ENCODE results near the gene PRR23E.

Gene PRR23E

DNA sequence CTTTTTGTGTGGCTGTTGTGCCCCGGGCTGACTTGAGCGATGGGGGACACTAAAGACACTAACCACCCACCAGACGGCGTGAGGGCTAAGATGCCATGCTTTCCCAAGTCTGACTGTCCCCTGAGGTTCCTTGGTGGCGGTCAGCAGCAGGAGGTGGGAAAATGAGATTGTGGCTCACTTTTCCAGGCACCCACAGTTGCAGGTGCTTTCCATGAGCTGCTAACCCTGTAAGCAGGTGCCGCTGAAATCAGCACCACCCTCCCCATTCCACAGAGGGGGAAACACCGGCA, 17.7 kb downstream of the PRR23E start:
- DNase-seq = no peak

DNA sequence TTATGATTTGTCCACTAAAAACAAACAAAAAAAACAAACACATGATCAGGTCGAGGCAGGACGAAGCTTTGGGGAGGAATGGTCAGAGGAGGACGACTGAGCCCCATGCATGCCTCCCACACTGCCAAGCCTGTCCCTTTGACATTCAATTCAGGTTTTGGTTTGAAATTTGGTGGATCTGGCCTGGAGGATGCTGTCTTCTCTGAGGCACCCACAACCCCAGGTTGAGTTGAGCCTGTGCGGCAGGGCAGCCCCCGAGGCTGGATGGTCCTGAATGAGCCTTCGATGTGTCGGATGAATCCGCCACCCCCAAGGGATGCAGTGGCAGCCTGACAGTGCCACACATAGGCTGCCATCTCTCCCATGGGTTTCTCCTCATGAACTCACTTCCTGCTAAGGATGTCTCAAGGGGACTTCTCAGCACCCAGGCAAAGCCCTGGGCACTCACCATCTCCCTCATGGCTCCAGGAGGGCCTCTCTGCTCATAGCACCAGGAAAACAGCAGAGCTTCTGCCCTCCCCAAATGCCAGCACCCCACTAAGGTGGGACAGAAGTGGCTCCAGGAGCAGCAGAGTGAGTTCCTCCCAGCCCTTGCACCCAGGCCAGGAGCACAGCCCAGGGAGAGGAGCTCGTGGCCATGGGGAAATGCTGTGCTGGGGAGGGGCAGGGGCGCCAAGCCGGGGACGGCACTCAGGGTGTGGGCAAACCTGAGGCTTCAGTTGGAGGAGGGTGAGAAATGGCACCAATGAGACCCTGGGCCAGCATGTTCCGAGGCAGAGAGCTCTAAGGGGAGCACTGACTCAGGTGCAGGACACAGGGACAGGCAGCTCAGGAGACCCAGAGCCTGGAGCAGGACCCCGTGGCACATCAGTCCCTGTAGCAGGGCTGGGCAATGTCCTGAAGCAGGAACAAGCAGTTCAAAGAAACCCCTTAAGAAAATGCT, 18.5 kb downstream of the PRR23E start:
- no peak for DNase-seq

DNA sequence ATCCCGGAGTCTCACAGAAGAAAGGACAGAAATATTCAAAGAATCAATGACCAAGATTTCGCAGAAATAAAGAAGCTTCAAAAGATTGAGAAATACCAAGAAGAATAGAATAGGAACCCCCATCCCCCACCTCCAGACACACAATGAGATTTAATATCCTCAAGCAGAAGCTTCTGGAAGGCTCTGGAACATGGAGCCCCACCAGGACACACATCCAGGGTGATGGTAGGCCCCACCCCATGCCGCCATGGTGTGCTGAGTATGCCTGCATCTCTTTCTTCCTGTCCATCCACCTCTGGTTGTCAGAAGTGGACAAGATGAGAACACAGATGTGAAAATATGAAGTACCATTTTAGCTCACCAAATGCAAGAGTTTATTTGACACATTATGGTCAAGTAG, 19.3 kb downstream of the PRR23E start:
- no peak for DNase-seq

GRCh38 chr3:127212711-127213110, 19.8 kb downstream of the PRR23E start:
- no peak for DNase-seq

DNA sequence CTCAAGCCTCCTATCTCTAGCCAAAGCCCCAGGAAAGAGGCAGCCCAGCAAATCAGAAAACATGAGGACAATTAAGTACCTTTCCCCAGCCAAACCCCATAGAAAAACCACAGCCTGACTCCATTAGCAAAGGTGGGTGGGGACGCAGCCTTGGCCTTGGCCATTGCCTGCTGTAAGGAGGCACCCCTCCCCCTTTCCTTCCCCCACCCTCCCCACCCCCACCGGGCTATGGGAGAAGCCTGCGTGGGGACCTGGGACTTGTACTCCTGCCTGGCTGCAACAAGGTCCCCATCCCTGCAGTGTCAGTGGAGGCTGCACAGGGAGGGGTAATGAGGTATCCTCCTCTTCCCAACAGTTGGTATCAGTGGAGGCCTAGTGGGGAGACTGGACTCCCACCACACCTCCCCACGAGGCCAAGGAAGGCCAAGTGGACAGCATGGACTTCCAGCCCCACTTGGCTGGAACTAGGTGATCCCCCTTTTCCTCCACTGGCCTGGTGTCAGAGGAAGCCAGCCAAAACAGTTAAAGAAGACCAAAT, 20.5 kb downstream of the PRR23E start:
- no peak for DNase-seq

DNA sequence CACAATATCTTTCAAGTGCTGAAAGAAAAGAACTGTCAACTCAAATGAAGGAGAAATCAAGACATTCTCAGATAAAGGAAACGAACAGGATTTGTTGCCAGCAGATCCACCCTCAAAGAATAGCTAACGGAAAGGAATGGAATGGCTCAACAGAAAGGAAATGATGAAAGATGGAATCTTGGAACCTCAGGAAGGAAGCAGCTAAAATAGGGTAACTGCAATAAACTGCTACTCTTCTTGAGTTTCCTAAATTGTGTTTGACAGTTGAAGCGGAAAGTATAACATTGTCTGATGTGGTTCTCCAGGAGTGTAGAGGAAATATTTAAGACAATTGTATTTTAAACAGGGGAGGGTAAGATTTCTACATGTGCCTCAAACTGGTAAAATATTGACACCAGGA, 22.0 kb downstream of the PRR23E start:
- DNase-seq = no peak

DNA sequence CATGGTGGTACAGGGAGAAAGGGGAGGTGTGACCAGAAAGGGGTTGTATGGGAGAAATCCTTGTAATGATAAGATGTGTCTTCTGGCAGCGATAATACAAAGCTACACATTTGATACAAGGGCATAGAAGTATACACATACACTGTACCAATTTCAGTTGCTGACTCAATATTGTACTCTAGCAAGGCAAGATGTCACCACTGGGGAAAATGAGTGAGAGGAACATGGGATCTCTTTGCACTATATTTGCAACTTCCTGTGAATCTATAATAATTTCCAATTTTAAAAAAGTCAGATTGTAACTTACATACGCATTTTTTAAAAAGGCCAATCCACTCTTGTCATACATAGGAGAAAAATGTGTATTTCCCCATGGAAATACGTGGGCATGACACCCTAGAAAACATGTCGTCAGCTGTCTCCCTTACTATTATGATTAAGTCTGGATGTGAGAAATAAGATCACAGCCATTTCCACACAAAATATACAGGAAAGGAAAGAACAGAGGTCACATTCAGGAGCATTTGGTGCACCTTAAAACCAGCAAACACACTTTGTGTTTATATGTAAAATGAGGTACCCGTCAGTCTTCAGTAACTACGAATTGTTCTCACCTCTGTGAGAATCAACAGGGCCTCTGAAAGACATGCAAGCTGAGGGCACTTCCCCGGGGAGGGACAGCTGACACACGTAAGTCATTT, 22.9 kb downstream of the PRR23E start:
- no peak for DNase-seq

- DNase-seq = no peak
These were observed 23.7 kb downstream of the PRR23E start for GRCh38 chr3:127216415-127217261.

- DNase-seq = peak; percentile 58
These were observed 24.9 kb downstream of the PRR23E start for GRCh38 chr3:127217596-127218453.

DNA sequence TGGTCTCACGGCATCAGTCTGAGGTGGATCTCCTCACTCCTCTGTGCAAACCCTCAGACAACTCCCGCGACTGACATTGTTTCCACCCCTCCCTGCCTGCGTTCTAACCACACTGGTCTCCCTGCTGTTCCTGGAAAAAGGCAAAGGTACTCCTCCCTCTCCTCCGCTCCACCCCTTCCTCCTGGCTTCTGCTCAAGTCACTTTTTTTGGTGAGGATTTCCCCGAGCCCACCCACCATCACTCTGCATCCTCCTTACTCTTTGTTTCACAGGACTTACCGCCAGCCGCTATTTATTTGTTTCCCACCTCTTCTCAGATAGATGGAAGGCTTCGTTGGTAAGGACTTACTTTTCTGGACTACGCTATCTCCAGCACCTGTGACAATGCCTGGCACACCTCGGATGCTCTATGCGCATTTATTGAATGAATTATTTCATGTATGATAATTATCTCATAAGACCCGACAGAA, 25.6 kb downstream of the PRR23E start:
- no peak for DNase-seq

DNA sequence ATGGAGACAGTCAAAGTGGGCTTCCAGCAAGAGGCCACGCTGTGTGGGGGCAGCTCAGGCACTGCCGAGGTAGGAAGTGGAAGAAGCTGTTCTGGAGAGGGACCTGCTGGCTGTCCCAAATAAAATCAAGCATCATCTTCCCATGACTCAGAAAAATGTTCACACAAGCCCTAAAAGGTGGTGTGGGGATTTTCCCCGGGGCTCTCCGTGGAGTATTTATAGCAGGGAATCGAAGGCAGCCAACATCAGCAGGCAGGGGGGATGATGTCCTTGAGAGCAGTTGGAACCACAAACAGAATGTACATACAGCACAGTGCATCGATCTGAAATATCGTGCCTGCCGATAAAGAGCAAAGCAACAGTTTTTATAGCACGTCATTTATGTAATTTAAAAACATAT, 27.6 kb downstream of the PRR23E start:
- DNase-seq = no peak

DNA sequence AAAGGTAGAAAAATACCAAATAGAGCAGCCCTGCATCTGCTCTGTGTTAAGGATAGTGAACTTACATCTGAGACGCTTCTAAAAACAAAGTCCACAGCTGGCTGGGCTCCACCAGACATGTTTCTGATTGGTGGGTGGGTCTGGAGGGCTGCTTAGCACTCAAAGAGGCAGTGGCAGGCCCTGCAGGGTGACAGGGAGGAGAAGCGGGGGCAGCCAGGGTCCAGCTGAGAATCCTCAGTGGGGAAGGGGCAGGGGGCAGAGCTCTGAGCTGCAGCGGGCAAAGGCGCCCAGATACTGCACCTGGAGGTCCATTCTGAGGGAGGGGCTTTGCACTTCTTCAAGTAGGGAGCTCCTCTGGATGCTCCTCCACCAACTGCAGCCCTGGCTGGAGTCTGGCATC, 28.1 kb downstream of the PRR23E start:
- no peak for DNase-seq

- no peak for DNase-seq
These were observed 28.6 kb downstream of the PRR23E start for GRCh38 chr3:127221446-127222035.

DNA sequence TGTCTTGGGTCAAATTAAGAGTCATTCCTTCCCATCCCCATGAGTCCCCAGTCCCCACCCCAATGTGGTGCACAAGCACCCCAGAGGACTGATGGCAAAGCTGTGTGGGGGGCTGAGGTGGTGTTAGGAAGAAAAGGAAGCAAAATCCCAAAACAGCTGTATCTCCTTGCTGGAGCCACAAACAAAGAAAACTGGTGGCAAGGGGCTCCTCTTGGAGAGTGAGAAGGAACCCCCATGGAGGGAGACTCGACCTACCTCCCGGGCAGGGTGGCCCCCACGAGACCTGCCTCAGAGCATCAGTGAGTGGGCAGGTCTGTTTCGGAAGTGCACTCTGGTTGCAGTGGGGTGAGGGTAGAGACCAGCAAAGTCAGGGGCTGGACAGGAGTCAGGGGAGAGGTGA, 29.2 kb downstream of the PRR23E start:
- DNase-seq = no peak

DNA sequence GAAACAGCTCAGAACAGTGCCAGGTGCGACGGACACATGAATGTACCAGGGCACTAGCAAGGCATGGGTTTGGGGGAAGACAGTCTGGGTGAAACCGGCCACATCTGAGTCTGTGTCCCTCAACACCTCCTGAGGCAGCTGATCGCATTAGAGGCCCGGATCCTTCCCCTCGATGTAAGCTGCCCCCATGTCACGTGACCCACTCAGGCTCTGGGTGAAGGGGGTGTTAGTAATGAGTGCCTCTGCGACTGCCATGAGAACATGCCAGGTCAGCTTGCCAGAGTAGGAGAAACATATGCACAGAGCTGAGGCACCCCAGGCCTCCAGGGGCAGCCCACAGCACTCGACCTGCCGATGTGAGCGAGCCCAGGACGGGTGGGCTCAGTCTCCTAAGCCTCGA, 29.7 kb downstream of the PRR23E start:
- DNase-seq = no peak

GRCh38 chr3:127224118-127224517, 31.2 kb downstream of the PRR23E start:
- DNase-seq = no peak

GRCh38 chr3:127226457-127226856, 33.5 kb downstream of the PRR23E start:
- DNase-seq = peak; percentile 45

DNA sequence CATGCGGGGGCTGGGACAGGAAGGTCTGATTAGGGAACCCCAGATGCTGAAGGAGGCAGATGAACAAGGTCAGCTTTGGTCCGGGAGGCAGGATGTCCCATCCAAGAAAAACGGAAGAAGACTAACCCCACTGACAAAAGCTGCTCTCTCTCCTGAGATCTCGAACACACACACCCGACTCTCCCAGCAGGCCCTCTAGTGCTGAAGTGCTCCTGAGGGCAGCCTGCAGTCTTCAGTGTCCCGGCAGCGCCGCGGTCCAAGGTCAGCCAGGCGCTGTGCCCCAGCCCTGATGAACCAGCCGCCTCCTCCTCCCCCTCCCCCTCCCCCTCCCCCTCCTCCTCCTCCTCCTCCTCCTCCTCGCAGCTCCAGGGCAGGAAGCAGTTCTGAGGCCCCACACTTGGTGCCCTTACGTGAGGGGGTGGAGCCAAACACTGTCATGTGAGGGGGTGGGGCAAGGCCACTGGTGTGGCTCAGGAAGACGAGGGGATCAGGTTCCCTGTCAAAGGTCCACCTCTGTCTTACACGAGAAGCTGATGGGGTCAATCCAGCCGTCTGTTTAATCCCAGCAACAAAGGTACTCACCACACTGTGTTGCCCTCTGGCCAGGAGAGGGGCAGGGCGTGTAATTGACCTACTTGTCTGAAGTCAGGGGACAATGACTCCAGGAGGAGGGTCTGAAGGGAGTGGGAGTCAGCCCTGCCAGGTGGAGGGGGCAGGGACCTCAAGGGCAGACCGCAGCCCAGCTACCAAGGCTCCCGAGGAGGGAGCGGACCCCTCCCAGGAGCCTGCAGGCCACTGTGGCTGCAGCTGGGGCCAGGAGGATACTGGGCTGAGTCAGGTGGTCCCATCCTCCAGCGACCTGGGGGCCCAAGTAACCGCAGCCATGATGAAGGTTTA, 34.3 kb downstream of the PRR23E start:
- DNase-seq = peak; percentile 19

- no peak for DNase-seq
These were observed 35.9 kb downstream of the PRR23E start for GRCh38 chr3:127228866-127229265.

DNA sequence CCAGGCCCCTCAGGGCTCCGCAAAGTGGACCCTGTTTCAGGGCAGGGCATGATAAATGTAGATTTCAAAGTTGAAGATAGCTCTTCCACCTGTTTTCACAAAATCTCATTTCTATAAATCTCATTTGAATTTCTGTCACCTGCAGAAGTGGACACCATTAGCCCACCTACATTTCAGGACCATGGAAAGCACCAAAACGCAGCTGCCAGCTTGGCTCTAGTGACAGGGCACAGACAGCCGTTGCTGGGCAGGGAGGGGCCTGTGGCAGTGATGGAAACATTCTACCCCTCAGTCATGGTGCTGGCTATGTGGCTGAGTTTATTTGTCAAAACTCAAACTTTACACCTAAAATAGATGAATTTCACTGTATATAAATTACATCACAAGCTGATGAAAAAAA, 40.4 kb downstream of the PRR23E start:
- DNase-seq = no peak

DNA sequence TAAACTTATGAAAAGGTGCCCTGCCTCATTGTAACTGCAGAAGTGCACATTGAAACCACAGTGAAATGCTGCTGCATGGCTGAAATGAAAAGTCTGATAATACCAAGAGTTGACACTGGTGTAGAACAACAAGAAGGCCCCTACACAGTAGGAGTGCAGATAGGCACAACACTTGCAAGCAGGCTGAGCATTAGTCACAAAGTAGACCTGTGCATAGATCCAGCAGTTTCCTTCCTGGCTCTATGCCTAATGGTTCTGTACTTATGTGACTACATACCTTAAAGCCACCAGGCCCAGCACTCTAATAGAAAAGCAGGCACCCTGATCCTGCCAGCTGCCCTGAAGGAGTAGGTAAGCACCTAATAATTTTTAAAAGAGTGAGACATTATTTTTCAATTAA, 41.8 kb downstream of the PRR23E start:
- DNase-seq = no peak
